KOPT-K1 (cell line): ENCODE data around the gene RNPEP.

Experiments used
- H3K27ac ChIP-seq: fragments of 200-600 bp; sonication (generic); 2 replicates; pipeline ENCODE4 v1.5.1; 2016; ENCODE audit warnings: antibody characterized with exemption, mild to moderate bottlenecking, low read depth, low read length; ENCODE audit not compliant: poor library complexity, severe bottlenecking
- H3K36me3 ChIP-seq: fragments of 200-600 bp; sonication (generic); 2 replicates; pipeline ENCODE4 v1.5.1; 2017; ENCODE audit warnings: antibody characterized with exemption, mild to moderate bottlenecking, low read length, moderate library complexity; ENCODE audit not compliant: insufficient read depth
- H3K9me3 ChIP-seq: fragments of 200-600 bp; sonication (generic); 2 replicates; pipeline ENCODE4 v1.5.1; 2017; ENCODE audit warnings: antibody characterized with exemption, low read length, mild to moderate bottlenecking; ENCODE audit not compliant: insufficient read depth, poor library complexity, severe bottlenecking

RNPEP gene

GRCh38 chr1:201985355-201985754, 2.9 kb downstream of the RNPEP start:
- H3K9me3 ChIP-seq, result no peaks in the 10 kb centered on the region
- H3K27ac ChIP-seq, result no peak overlapping the region
- H3K36me3 ChIP-seq, result peaks cover 8% of the 10 kb centered on the region; the same call in 1 of the 2 replicates

- Histone ChIP-seq H3K9me3 (no peaks in the 10 kb centered on the region), H3K36me3 (peaks cover 8% of the 10 kb centered on the region; the same call in 1 of the 2 replicates), H3K27ac (no peak overlapping the region)
These were observed 6.2 kb downstream of the RNPEP start for GRCh38 chr1:201988601-201989000.

- H3K9me3 ChIP-seq, result no peaks in the 10 kb centered on the region
- no peak overlapping the region for H3K27ac ChIP-seq
- H3K36me3 ChIP-seq, result peaks cover 8% of the 10 kb centered on the region; the same call in 1 of the 2 replicates
These were observed 7.1 kb downstream of the RNPEP start for GRCh38 chr1:201989354-201990128.

- H3K36me3 ChIP-seq, result peaks cover 8% of the 10 kb centered on the region; the same call in 1 of the 2 replicates
- no peaks in the 10 kb centered on the region for H3K9me3 ChIP-seq
- H3K27ac ChIP-seq, result no peak overlapping the region
These were observed 8.0 kb downstream of the RNPEP start for GRCh38 chr1:201990427-201990826.

- Histone ChIP-seq H3K27ac (no peak overlapping the region), H3K36me3 (no peaks in the 10 kb centered on the region; the same call in 1 of the 2 replicates), H3K9me3 (no peaks in the 10 kb centered on the region)
These were observed 17.3 kb downstream of the RNPEP start for GRCh38 chr1:201999625-202000238.

- Histone ChIP-seq H3K36me3 (no peaks in the 10 kb centered on the region; the same call in 1 of the 2 replicates), H3K27ac (no peak overlapping the region), H3K9me3 (no peaks in the 10 kb centered on the region)
These were observed 20.1 kb downstream of the RNPEP start for GRCh38 chr1:202002507-202002906.

GRCh38 chr1:202004711-202005110, 22.3 kb downstream of the RNPEP start:
- Histone ChIP-seq H3K36me3 (no peaks in the 10 kb centered on the region; the same call in 1 of the 2 replicates), H3K27ac (no peak overlapping the region), H3K9me3 (no peaks in the 10 kb centered on the region)

GRCh38 chr1:202005958-202006357, 23.5 kb downstream of the RNPEP start:
- H3K36me3 ChIP-seq, result no peaks in the 10 kb centered on the region; the same call in 1 of the 2 replicates
- H3K9me3 ChIP-seq, result no peaks in the 10 kb centered on the region
- H3K27ac ChIP-seq, result no peak overlapping the region

- Histone ChIP-seq H3K27ac (no peak overlapping the region), H3K9me3 (no peaks in the 10 kb centered on the region), H3K36me3 (no peaks in the 10 kb centered on the region; the same call in 1 of the 2 replicates)
These were observed 24.9 kb downstream of the RNPEP start for GRCh38 chr1:202007304-202007703.

- no peaks in the 10 kb centered on the region; the same call in 1 of the 2 replicates for H3K36me3 ChIP-seq
- H3K27ac ChIP-seq, result no peak overlapping the region
- H3K9me3 ChIP-seq, result no peaks in the 10 kb centered on the region
These were observed 25.5 kb downstream of the RNPEP start for GRCh38 chr1:202007805-202008489.

GRCh38 chr1:202009326-202010179, 27.1 kb downstream of the RNPEP start:
- Histone ChIP-seq H3K36me3 (no peaks in the 10 kb centered on the region; the same call in 1 of the 2 replicates), H3K27ac (no peak overlapping the region), H3K9me3 (no peaks in the 10 kb centered on the region)

GRCh38 chr1:202010180-202011015, 27.9 kb downstream of the RNPEP start, which contains the start of gene ELF3:
Gene ELF3, plus strand, starts transcription at chr1:202010587. Its CDS starts 550 bp downstream, at chr1:202011137.
- no peaks in the 10 kb centered on the region for H3K9me3 ChIP-seq
- H3K27ac ChIP-seq, result no peak within 1 kb of the TSS
- no peaks in the 10 kb centered on the region for H3K36me3 ChIP-seq

- no peaks in the 10 kb centered on the region for H3K9me3 ChIP-seq
- H3K36me3 ChIP-seq, result no peaks in the 10 kb centered on the region
- no peak overlapping the region for H3K27ac ChIP-seq
These were observed 29.5 kb downstream of the RNPEP start for GRCh38 chr1:202011994-202012393.
